ENCODE data around the gene C11orf16.
"Not testable (repeated sequence)": the region's sequence is repeated elsewhere in the genome, so short reads cannot be mapped to it uniquely, and the experiment has no call there.

The C11orf16 gene

GRCh38 chr11:8899119-8899753 lies 33.5 kb downstream of the C11orf16 start:
- DNase-seq (ENCODE audit: low read depth in 3 of 3, low spot score in 1 of 3), result no peak

DNA sequence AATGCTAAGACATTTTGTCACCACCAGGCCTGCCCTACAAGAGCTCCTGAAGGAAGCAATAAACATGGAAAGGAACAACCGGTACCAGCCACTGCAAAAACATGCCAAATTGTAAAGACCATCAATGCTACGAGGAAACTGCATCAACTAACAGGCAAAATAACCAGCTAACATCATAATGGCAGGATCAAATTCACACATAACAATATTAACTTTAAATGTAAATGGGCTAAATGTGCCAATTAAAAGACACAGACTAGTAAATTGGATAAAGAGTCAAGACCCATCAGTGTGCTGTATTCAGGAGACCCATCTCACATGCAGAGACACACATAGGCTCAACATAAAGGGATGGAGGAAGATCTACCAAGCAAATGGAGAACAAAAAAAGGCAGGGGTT lies 41.6 kb downstream of the C11orf16 start:
- not testable (repeated sequence) for DNase-seq (ENCODE audit: low read depth in 3 of 3, low spot score in 1 of 3)

- DNase-seq (ENCODE audit: low read depth in 3 of 3, low spot score in 1 of 3), result no peak
Measured at GRCh38 chr11:8886322-8886721, 46.4 kb downstream of the C11orf16 start.

DNA sequence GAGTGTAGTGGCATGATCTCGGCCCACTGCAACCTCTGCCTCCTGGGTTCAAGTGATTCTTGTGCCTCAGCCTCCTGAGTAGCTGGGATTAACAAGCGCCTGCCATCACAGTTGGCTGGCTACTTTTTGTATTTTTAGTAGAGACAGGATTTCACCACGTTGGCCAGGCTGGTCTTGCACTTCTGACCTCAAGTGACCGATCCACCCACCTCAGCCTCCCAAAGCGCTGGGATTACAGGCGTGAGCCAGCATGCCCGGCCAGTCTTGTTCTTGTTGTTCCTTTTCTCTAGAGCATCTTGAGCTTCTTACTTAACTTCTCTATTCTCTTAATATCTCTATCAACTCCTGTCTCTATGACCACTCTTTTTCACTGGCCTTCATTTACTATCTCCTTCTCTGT lies 51.2 kb downstream of the C11orf16 start:
- DNase-seq (ENCODE audit: low read depth in 3 of 3, low spot score in 1 of 3), result not testable (repeated sequence)

- no peak for DNase-seq (ENCODE audit: low read depth in 3 of 3, low spot score in 1 of 3)
Measured at GRCh38 chr11:8878771-8879170, 54.0 kb downstream of the C11orf16 start.

GRCh38 chr11:8873741-8874405 lies 58.9 kb downstream of the C11orf16 start:
- DNase-seq (ENCODE audit: low read depth in 3 of 3, low spot score in 1 of 3), result no peak

GRCh38 chr11:8871962-8872361 lies 60.8 kb downstream of the C11orf16 start:
- DNase-seq (ENCODE audit: low read depth in 3 of 3, low spot score in 1 of 3), result no peak

- no peak for DNase-seq (ENCODE audit: low read depth in 3 of 3, low spot score in 1 of 3)
Measured at GRCh38 chr11:8871171-8871775, 61.5 kb downstream of the C11orf16 start.

DNA sequence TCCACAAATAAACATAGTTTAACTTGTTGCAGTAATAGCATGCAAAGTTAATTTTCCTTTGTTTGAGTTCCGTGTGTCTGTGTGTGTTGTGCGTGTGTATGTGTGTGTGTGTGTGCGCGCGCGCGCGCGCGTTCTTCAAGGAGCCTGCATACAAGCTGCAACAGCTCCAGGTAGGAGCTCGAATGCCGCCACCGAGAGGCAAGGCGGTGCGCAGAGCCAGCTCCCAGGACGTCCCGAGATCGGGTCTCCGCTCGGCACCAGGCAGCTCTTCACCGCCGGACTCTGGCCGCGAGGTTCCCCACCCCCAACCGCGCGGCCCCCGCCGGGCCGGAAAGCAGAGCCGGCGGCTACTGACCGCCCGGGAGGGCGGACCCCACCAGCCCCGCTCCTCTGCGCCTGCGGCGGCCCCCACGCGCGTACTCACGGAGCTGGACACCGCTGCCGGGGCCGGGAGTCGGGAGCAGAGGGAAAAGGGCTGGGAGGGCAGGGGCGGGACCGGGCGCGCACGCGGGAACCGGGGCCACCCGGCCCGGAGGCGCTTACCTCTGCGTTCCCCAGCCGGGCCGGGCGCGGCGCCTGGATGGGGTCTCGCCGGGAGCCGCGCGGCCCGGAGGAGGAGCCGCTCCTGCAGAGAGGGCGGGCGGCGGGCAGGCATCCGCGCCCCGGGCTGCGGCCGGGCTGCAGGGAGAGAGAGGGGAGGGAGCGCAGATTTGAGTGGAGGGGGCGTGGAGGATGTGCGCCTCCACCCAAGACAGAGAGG lies 62.2 kb downstream of the C11orf16 start:
- no peak for DNase-seq (ENCODE audit: low read depth in 3 of 3, low spot score in 1 of 3)
